Endothelial cell of umbilical vein (primary cell): ENCODE results near the gene TEDC1. TPM values are rescaled to one million over a fixed set of nuclear protein-coding genes. Genes with fewer than 3 reads are reported as not detected.
"Not testable (repeated sequence)": the region's sequence is repeated elsewhere in the genome, so short reads cannot be mapped to it uniquely, and the experiment has no call there.

Experiments
- BruUV-seq: library from RNA; stranded (reverse); fragments of 400-500 nt; replicated peaks from 2 replicates; lab custom pipeline; 2021; lab: Mats Ljungman, UMichigan
- CTCF ChIA-PET: fragments of 300-600, 350-600 bp; sonication (Branson Sonifier 250); formaldehyde crosslinking; loops from one replicate; lab custom pipeline; 2021; ENCODE audit warnings: antibody characterized with exemption, inconsistent platforms; lab: Charles Lee
- POLR2A ChIA-PET: fragments of 300-600, 350-600 bp; sonication (Branson Sonifier 250); formaldehyde crosslinking; loops from one replicate; lab custom pipeline; 2021; ENCODE audit warnings: antibody characterized with exemption, inconsistent platforms; lab: Charles Lee
- DNase-seq: peaks from one replicate; pipeline ENCODE4 v3.0.0-alpha.2; 2011; ENCODE audit warnings: low read depth, low spot score
- FAIRE-seq: peaks from 2 replicates; lab custom pipeline; 2011; peaks lifted over from hg19 to GRCh38; lab: Jason Lieb, UNC
- H2AFZ ChIP-seq: 2 replicates; pipeline ENCODE4 v1.6.0; 2012; ENCODE audit warnings: low read depth, low read length, control low read depth, inconsistent platforms
- H3K27ac ChIP-seq: 2 replicates; pipeline ENCODE4 v1.5.1; 2011; ENCODE audit warnings: low read depth, mild to moderate bottlenecking, control low read depth, low read length, moderate library complexity; ENCODE audit not compliant: insufficient read depth
- H3K27me3 ChIP-seq, 2 experiments: 2 replicates each; pipeline versions ENCODE4 v1.6.0 to v1.6.1; 2011; ENCODE audit warnings: low read length in 2 of 2, mixed read lengths in 1 of 2; ENCODE audit not compliant: control insufficient read depth in 2 of 2, insufficient read depth in 2 of 2
- H3K36me3 ChIP-seq, 2 experiments: 2 replicates in 1 of 2; 3 replicates in 1 of 2; pipeline ENCODE4 v1.5.1; 2011; ENCODE audit warnings: low read length in 2 of 2, mild to moderate bottlenecking in 1 of 2, moderate library complexity in 1 of 2; ENCODE audit not compliant: control insufficient read depth in 2 of 2, insufficient read depth in 2 of 2; ENCODE audit errors: extremely low read depth in 1 of 2
- H3K4me1 ChIP-seq: 3 replicates; pipeline ENCODE4 v1.5.1; 2011; ENCODE audit warnings: mild to moderate bottlenecking, low read length; ENCODE audit not compliant: control insufficient read depth, insufficient read depth; ENCODE audit errors: extremely low read depth
- H3K4me2 ChIP-seq: 2 replicates; pipeline ENCODE4 v1.6.1; 2011; ENCODE audit warnings: low read length, control low read depth, mixed read lengths; ENCODE audit not compliant: insufficient read depth
- H3K4me3 ChIP-seq, 3 experiments: fragments of 200-600 bp in 1 of 3; sonication (generic), shearing (Covaris generic) in 1 of 3; replicated peaks in 1 of 3; 2 replicates each; pipeline ENCODE4 v1.5.1; 2011 to 2016; ENCODE audit warnings: control low read depth in 3 of 3, low read length in 3 of 3, mild to moderate bottlenecking in 2 of 3, inconsistent platforms in 1 of 3, low read depth in 1 of 3, moderate library complexity in 1 of 3; ENCODE audit not compliant: insufficient read depth in 1 of 3
- H3K79me2 ChIP-seq: 2 replicates; pipeline ENCODE4 v1.6.0; 2012; ENCODE audit warnings: low read length, inconsistent platforms; ENCODE audit not compliant: control insufficient read depth, insufficient read depth
- H3K9ac ChIP-seq: replicated peaks from 2 replicates; pipeline ENCODE3; 2011; ENCODE audit warnings: low read length, control low read depth; ENCODE audit not compliant: insufficient read depth; ENCODE audit errors: extremely low read depth
- H3K9me1 ChIP-seq: replicated peaks from 3 replicates; pipeline ENCODE4 v1.6.0; 2011; ENCODE audit warnings: mild to moderate bottlenecking, low read length; ENCODE audit not compliant: control insufficient read depth, insufficient read depth; ENCODE audit errors: extremely low read depth
- H3K9me3 ChIP-seq: replicated peaks from 2 replicates; pipeline ENCODE4 v1.5.1; 2012; ENCODE audit warnings: low read length, inconsistent platforms; ENCODE audit not compliant: control insufficient read depth, insufficient read depth
- H4K20me1 ChIP-seq: replicated peaks from 2 replicates; pipeline ENCODE3; 2011; ENCODE audit warnings: mild to moderate bottlenecking, low read length; ENCODE audit not compliant: control insufficient read depth, insufficient read depth; ENCODE audit errors: extremely low read depth
- FOS ChIP-seq: IDR thresholded peaks from 2 replicates; pipeline ENCODE4 v1.6.1; 2011; ENCODE audit warnings: mild to moderate bottlenecking, low read length, moderate library complexity, borderline replicate concordance; ENCODE audit not compliant: insufficient read depth
- GATA2 ChIP-seq: IDR thresholded peaks from 2 replicates; pipeline ENCODE4 v1.7.0; 2011; ENCODE audit warnings: low read depth, mild to moderate bottlenecking, moderate library complexity, mixed read lengths, low read length; ENCODE audit not compliant: insufficient read length, insufficient read depth
- POLR2A ChIP-seq: IDR thresholded peaks from 2 replicates; pipeline ENCODE4 v1.6.1; 2012; ENCODE audit warnings: low read depth, mild to moderate bottlenecking, control low read depth, low read length
- POLR2AphosphoS5 ChIP-seq: IDR thresholded peaks from 2 replicates; pipeline ENCODE4 v1.6.1; 2012; ENCODE audit warnings: low read depth, mild to moderate bottlenecking, control low read depth, low read length, moderate library complexity; ENCODE audit not compliant: insufficient read depth
- dilution Hi-C: fragments of 300-500 bp; cut with MboI; formaldehyde crosslinking; loops from one replicate; pipeline ENCODE4 v1.15.0; 2019; ENCODE audit warnings: low sequenced_read_pairs; ENCODE audit not compliant: extremely low pct_ligation_motif_present
- intact Hi-C: fragments of 100-400 bp; cut with micrococcal nuclease; formaldehyde crosslinking; loops from one replicate; pipeline ENCODE4 v1.10.0; 2022
- polyA plus RNA-seq, 4 experiments: library from polyadenylated mRNA; depleted of rRNA in 3 of 4; stranded (reverse) in 3 of 4; unstranded in 1 of 4; fragments of >200 nt; gene quantifications; 2 replicates each; pipeline versions ENCODE4 v1.2.1 to v1.2.3, GENCODE V29; 2011 to 2012; ENCODE audit warnings: missing spikeins in 1 of 4
- total RNA-seq: library from RNA; stranded (reverse); gene quantifications from 2 replicates; pipeline ENCODE4 v1.2.3, GENCODE V29; 2021

TEDC1 gene
- total and polyA plus RNA-seq, 2 donors (not counting 3 experiments of a cell fraction or from before 2014, with no cell fraction given): 16.5 to 25.3 TPM

GRCh38 chr14:105541218-105541875 lies 50.3 kb downstream of the TEDC1 start:
- TF ChIP-seq POLR2A: no peak
- TF ChIP-seq GATA2: no peak
- TF ChIP-seq FOS: no peak
- no peak for TF ChIP-seq POLR2AphosphoS5
- Histone ChIP-seq H3K9me3 (no peaks in the 10 kb centered on the region), H3K9me1 (no peaks in the 10 kb centered on the region), H3K4me3 (no peak overlapping the region), H3K79me2 (no peaks in the 10 kb centered on the region), H3K36me3 (no peaks in the 10 kb centered on the region), H3K4me2 (no peak overlapping the region), H3K27ac (no peak overlapping the region), H3K27me3 (no peaks in the 10 kb centered on the region), H4K20me1 (no peaks in the 10 kb centered on the region), H3K4me1 (no peaks in the 10 kb centered on the region), H3K9ac (no peak overlapping the region), H2AFZ (no peak overlapping the region)
- no TSS peak for BruUV-seq
- FAIRE-seq (no peak), DNase-seq (no peak)
- CTCF ChIA-PET: no interaction called here
- POLR2A ChIA-PET: no interaction called here
- intact Hi-C loops: no loop called here
- dilution Hi-C loops: no loop called here

- H3K36me3 ChIP-seq, intact Hi-C loops, H3K4me3 ChIP-seq, DNase-seq, H3K9me3 ChIP-seq, H3K9me1 ChIP-seq, H3K27me3 ChIP-seq, H3K4me1 ChIP-seq, H3K4me2 ChIP-seq, H3K9ac ChIP-seq, H3K27ac ChIP-seq, dilution Hi-C loops, CTCF ChIA-PET, FAIRE-seq, H4K20me1 ChIP-seq, BruUV-seq, POLR2A ChIA-PET, H3K79me2 ChIP-seq, H2AFZ ChIP-seq: not testable (repeated sequence)
Observed at GRCh38 chr14:105545676-105546075, 54.6 kb downstream of the TEDC1 start.

DNA sequence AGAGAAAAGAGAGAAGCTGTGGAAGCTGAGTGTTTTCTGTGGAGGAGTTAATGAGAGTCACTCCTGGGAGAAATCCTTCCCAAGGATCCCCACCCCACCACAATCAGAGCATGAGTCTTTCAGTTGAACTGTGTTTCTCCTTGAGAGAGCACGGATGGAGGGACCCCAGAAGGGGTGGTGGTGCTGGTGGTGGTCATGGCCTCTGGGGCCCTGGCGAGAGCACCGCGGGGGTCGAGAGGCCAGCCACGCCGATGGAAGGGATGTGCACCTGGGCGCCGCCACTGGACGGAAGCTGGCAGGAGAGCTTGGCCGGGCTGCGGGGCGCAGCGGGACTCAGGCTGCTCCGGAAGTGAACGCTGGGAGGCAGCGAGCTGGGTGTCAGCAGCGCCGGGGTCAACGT lies 55.4 kb downstream of the TEDC1 start:
- H3K4me1 ChIP-seq, H3K9me3 ChIP-seq, H3K36me3 ChIP-seq, H4K20me1 ChIP-seq, intact Hi-C loops, H2AFZ ChIP-seq, H3K9ac ChIP-seq, H3K79me2 ChIP-seq, H3K27ac ChIP-seq, CTCF ChIA-PET, dilution Hi-C loops, H3K4me2 ChIP-seq, DNase-seq, H3K27me3 ChIP-seq, H3K9me1 ChIP-seq, POLR2A ChIA-PET, H3K4me3 ChIP-seq, FAIRE-seq, BruUV-seq: not testable (repeated sequence)

- CTCF ChIA-PET, DNase-seq, H3K79me2 ChIP-seq, H2AFZ ChIP-seq, H3K27me3 ChIP-seq, POLR2A ChIA-PET, H3K9me1 ChIP-seq, H3K36me3 ChIP-seq, H3K4me1 ChIP-seq, H3K4me2 ChIP-seq, BruUV-seq, H4K20me1 ChIP-seq, H3K27ac ChIP-seq, H3K9ac ChIP-seq, FAIRE-seq, dilution Hi-C loops, H3K9me3 ChIP-seq, intact Hi-C loops, H3K4me3 ChIP-seq: not testable (repeated sequence)
Observed at GRCh38 chr14:105547072-105547471, 56.0 kb downstream of the TEDC1 start.
